HCT116 (cell line): Measurements from ENCODE around the gene SP140L.

Experiments used
- CEBPB ChIP-seq: IDR thresholded peaks from 2 replicates; pipeline ENCODE4 v1.6.1; 2012; ENCODE audit warnings: low read depth
- EZH2 ChIP-seq: fragments of 200-600 bp; sonication (generic); IDR thresholded peaks from 2 replicates; pipeline ENCODE4 v1.6.1; 2017; ENCODE audit warnings: antibody characterized with exemption, mixed run types
- EZH2phosphoT487 ChIP-seq: fragments of 200-600 bp; IDR thresholded peaks from 2 replicates; pipeline ENCODE4 v1.6.1; 2018; ENCODE audit warnings: antibody characterized with exemption, borderline replicate concordance
- POLR2A ChIP-seq: IDR thresholded peaks from 2 replicates; pipeline ENCODE4 v1.7.0; 2011; ENCODE audit warnings: borderline replicate concordance; ENCODE audit not compliant: insufficient read depth, insufficient read length; ENCODE audit errors: extremely low read depth
- POLR2AphosphoS5 ChIP-seq: IDR thresholded peaks from 2 replicates; pipeline ENCODE4 v1.6.1; 2011; ENCODE audit warnings: mild to moderate bottlenecking, low read depth, low read length, moderate library complexity
- TCF7L2 ChIP-seq: IDR thresholded peaks from 2 replicates; pipeline ENCODE4 v1.7.0; 2011; ENCODE audit warnings: borderline replicate concordance, inconsistent platforms; ENCODE audit not compliant: insufficient read depth, insufficient read length; ENCODE audit errors: extremely low read depth
- YY1 ChIP-seq: IDR thresholded peaks from 2 replicates; pipeline ENCODE4 v1.6.1; 2011; ENCODE audit warnings: low read length, low read depth, moderate library complexity, mild to moderate bottlenecking; ENCODE audit not compliant: insufficient replicate concordance; ENCODE audit errors: extremely low read depth
- TF ChIP-seq, protein P1 (sequence below), 3 experiments: fragments of 200-600 bp in 1 of 3; sonication (generic) in 1 of 3; IDR thresholded peaks in 2 of 3; conservative IDR thresholded peaks in 1 of 3; 2 replicates each; pipeline ENCODE4 v1.5.1; 2012 to 2017; ENCODE audit warnings: low read depth in 2 of 3, low read length in 2 of 3, antibody characterized with exemption in 1 of 3, borderline replicate concordance in 1 of 3, control low read depth in 1 of 3, mild to moderate bottlenecking in 1 of 3, mixed read lengths in 1 of 3, mixed run types in 1 of 3, moderate library complexity in 1 of 3; ENCODE audit not compliant: insufficient read depth in 1 of 3
- TF ChIP-seq, protein P2 (sequence below): IDR thresholded peaks from 2 replicates; pipeline ENCODE4 v1.6.1; 2012

DNA sequence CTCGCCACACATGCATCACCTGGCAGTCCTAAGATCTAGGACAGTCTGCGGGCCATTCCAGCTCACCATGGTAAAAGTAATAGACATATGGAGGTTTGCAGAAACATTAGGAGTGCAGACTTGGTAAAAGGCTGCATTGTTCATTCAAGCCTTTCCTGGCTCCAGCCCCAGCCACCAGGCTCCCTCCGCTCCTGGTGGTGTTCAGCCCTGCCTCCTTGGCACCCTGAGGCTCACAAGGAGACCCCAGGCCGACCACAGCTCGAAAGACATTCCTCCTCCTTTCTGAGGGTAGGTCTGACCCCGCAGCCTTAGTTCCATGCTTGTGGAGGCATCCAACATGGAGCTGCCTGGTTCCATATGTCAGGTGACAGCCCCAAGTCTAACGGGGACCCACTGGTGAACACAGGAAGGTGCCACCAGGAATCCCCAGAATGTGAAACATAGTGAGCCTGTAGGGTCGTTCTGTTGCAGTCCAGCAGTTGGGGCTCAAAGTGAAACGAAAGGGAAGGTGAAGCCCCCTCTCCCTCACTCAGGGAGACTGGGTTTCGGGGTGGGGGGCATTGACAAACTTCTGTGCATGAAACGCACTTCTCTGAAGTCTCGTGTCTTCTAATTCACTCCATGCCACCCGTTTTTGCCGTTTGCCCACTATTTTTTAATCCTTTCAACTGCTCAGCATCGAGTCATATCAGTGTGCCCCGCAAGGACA, 84.0 kb downstream of the SP140L start:
- TF ChIP-seq, protein P1, sequence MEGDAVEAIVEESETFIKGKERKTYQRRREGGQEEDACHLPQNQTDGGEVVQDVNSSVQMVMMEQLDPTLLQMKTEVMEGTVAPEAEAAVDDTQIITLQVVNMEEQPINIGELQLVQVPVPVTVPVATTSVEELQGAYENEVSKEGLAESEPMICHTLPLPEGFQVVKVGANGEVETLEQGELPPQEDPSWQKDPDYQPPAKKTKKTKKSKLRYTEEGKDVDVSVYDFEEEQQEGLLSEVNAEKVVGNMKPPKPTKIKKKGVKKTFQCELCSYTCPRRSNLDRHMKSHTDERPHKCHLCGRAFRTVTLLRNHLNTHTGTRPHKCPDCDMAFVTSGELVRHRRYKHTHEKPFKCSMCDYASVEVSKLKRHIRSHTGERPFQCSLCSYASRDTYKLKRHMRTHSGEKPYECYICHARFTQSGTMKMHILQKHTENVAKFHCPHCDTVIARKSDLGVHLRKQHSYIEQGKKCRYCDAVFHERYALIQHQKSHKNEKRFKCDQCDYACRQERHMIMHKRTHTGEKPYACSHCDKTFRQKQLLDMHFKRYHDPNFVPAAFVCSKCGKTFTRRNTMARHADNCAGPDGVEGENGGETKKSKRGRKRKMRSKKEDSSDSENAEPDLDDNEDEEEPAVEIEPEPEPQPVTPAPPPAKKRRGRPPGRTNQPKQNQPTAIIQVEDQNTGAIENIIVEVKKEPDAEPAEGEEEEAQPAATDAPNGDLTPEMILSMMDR (IDR thresholded peaks at IDR 0.05 in 2 of 3, conservative IDR thresholded peaks at IDR 0.05 in 1 of 3; ENCODE audit: borderline replicate concordance in 1 of 3, insufficient read depth in 1 of 3, low read depth in 2 of 3, low read length in 2 of 3), result no peak
- TF ChIP-seq POLR2A, result no peak
- no peak for TF ChIP-seq YY1
- no peak for TF ChIP-seq CEBPB
- TF ChIP-seq, protein P2, sequence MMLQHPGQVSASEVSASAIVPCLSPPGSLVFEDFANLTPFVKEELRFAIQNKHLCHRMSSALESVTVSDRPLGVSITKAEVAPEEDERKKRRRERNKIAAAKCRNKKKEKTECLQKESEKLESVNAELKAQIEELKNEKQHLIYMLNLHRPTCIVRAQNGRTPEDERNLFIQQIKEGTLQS, result no peak
- TF ChIP-seq POLR2AphosphoS5, result no peak
- no peak for TF ChIP-seq EZH2
- no peak for TF ChIP-seq EZH2phosphoT487
- TF ChIP-seq TCF7L2, result no peak
